GM21367 (cell line): Measurements from ENCODE around the gene LINS1.

Experiments
- ATAC-seq: cut with Tn5 transposase; IDR thresholded peaks from one replicate; pipeline ENCODE4 v1.9.1; 2021; ENCODE audit not compliant: unreplicated experiment

The LINS1 gene

DNA sequence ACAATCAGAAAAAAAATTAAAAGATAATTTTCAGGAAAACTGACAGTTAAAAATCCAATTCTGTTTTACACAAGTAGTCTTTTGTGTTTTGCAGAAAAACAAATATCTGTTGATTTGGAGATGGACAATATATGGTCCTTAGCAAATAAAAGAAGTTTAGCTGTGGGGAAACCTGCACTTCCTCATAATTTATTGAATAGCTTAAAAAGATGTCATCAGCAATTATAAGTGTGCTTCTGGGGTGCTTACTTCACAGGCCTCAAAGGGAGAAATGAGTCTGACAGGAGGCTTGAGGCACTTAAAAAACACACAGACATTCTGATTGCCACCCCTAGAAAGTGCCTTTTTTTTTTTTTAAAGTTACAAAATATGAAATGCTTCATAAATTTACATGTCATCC is 41.7 kb downstream of the LINS1 start:
- ATAC-seq, result no peak

DNA sequence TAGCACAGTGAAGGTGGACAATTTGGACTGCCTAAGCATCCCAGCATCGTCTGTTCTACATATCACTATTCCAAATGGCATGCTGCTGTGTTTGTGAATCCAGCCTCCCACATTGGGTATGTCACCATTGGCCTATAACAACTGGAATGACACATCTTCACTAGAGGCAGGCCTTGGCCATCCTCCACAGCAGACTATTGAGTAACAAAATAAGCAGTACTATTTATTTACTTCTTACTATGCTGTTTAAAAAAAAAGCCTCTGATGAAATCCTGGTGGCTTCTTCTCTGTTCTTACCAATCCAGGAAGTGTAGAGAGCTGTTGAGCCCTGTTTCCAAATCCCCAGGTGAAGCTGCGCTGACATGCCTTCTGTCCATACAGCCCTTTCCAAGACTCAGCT is 42.7 kb downstream of the LINS1 start:
- ATAC-seq, result no peak

DNA sequence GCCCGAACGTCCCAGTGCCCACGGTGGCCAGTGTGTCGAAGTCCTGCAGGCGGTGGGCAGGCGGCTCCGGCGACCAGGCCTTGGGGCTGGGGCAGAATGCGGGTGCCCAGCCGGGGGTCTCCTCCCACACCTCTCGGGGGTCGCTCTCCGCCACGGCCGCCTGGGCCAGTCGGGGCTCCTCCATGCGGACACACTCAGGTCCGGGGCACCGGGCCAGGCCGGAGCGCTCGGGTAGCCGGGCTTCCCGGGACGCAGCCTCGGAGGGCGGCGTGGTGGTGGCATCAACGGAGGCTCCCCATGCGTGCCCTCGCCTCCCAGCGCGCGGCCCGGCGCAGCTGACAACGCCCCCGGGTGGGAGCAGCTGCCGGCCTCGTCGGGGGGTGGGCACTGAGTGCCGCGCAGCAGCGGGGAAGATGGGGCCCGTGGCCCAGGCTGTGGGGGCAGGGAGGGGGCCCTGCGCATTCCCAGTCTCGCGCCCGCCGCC is 43.2 kb downstream of the LINS1 start:
- ATAC-seq, result no peak

DNA sequence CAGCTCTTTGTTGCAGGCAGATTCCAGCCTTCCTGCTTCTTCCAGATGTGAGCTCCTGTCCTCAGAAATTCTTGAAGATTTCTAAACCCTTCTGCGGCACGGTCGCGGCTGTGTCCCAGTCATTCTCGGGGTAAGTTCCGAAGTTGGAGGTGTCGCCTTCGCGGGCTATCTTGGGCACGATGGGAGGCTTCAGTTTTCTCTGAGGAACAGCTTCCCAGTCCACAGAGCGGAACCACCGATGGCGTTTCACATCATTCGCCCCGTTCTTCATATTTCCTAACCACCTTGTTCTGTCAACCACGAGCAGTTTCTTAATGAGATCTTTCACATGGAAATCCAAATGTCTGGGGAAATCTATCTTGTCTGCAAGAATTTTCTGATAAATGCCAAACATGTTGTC is 48.5 kb downstream of the LINS1 start:
- ATAC-seq, result no peak

DNA sequence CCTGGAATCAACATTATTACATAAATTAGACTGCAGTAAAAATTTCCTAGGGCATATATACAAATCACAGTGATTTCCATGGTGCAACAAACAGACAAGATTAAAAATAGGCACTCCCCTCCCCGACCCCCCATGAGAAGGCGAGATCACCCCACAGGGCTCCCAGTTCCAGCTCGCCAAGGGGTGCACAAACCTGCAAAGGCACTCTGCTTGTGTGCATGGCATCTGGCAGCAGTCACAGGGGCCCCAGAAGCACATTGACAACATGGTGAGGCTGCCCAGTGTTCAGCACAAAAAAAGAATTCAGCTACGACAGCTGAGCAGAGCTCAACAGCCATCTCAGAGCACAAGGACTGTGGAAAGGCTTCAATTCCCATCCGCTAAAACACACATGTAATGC is 54.0 kb downstream of the LINS1 start:
- no peak for ATAC-seq

DNA sequence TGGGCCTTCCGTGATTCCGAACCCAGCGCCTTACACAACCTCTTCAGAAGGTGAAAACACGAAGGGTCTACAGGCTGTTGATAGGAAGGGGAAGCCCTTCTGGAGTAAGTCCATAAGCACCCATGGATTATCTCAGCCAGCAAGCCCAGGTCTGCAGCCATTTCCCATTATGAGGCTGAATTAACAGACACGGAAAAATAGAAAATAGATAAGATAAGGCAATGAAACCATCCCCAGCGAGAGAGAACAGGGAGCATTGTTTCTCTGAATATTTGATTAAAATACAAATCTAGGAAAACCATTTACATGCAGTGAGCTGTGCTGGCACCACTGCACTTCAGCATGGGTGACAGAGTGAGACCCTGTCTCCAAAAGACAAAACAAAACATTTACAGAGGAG is 57.0 kb downstream of the LINS1 start:
- no peak for ATAC-seq

DNA sequence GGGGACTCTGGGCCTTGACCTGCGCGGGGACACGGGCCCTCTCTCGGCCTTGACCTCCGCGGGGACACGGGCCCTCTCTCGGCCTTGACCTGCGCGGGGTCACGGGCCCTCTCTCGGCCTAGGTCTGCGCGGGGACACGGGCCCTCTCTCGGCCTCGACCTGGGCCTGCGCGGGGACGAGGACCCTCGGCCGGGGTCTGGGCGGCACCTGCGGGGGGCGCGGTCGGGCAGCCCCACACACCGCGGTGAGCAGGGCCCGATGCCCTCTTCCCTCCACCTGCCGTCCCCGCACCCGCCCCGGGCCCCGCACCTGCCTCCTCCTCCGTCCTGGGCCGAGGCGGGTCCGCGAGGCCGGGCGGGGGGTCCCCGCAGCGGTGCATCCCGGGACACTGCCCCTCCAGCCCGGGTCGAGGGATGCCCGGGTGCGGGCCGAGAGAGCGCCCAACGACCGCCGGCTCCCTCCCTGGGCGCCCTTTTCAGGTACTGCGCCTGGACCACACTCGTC is 57.6 kb downstream of the LINS1 start:
- no peak for ATAC-seq

DNA sequence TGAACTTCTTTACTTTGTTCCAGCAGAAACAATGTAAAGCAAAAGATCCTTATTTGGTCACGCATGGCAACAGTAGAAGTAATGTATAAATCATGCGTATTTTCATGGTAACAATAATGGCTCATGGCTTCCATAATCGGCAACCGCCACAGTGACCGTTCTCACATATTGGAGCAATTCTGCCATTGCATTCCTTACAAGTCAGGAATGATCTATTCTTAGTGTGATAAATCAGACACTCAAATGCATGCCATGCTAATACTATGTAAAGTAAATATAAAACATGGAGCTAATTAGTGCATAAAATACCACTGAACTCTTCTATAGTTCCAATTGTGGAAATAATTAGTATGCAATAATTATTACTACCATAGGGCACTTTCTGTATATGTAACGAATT is 59.7 kb downstream of the LINS1 start:
- ATAC-seq, result no peak

DNA sequence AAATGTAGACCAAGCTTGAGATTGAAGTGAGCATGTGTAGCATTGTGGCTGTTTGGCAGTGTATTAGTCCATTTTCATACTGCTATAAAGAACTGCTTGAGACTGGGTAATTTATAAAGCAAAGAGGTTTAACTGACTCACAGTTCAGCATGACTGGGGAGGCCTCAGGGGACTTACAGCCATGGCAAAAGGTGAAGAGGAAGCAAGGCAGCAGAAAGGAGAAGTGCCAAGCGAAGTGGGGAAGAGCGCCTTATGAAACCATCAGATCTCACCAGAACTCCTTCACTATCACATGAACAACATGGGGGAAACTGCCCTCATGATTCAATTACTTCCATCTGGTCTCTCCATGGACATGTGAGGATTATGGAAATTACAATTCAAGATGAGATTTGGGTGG is 64.7 kb downstream of the LINS1 start:
- ATAC-seq, result peak; percentile 88

DNA sequence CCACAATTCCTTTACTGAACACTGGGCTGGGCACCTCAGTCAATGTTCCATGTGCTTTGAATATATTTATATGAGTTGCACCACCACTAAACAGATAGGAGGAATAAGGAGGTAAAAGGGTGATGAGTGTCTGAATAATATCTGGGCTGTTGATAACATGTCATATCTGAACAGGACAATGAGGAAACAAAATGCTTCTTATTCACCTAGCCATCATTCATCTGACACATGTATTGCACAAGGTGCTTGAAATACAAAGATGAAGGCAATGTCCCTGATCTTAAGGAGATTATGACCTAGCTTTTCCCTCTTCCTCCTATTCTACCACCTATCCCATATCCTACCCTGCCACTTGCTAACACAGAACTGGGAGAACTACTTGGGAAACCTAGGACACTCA is 65.3 kb downstream of the LINS1 start:
- ATAC-seq, result no peak

DNA sequence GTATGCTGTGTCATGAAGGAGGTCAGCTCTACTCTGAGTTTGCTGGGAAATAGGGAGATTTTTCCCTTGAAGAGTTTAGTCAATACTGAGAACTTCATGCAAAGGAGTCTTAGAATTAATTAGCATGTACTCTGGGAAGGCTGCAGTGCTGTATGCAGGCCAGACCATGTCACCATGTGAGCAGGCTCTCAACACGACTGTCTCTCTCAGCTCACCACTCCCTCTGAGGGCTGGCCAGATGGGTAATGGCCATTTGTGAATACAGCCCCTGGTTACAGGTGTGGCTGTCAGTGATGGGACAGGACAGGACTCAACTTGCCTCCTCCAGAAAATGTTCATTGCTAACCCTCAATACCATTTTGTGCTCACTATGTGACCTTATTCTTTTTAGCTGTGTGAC is 68.1 kb downstream of the LINS1 start:
- ATAC-seq, result no peak

DNA sequence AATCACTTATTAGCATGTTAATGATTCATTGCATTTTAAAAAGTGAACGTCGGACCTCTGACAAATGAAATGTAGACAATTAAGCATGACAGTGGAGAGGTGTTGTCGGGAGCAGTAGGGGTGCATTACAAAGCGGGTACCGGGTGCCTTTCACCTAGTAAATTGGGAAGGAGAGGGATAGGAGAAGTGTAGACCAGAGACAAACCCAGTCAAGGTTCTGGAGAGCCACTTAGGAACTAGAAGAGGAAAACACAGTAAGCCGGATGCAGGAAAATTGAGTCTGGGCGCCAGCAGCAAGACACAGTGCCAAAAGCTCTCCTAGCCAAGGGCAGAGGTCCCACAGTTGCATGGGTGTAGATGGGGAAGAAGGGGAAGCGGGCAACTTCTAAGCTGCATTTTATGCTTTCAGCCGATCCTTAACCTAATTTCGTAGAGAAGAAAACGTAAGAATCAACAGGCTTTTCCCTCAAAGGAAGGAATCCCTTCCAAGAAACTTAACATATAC is 70.1 kb downstream of the LINS1 start:
- no peak for ATAC-seq

DNA sequence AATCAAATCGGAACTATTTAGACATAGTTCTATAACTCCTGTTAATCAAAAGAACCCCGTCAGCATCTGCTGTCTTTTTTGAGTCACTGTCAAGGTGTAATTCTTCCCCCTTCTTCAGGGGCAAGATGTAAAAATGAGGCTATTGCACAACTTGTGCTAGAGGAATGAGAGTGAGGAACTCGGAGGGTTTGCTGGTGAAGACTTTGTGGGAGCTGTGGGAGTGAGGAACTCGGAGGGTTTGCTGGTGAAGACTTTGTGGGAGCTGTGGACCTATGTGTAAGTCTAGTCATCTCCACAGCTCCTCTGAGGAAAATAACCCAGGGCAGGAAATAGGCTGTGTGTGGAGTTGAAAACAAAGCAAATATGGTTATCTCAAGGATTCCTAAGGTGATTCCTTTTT is 70.8 kb downstream of the LINS1 start:
- no peak for ATAC-seq

DNA sequence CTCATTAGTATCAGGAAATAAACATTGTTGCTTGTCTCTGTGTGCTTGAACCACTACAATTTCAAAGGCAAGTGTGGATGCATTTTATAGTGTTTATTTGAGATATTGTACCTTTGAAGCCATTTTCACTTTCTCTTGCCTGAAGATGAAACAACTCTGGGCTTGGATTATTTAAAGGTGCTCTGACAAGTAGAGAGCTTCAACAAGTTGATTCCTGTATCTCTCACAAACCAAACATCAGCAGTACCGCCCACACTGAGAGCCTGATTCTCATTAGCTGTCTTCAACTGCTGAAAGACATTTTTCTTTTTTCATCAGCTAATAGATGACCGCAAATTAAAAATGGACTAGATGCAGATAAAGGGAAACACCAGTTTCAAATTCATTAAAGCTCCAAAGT is 72.4 kb downstream of the LINS1 start:
- no peak for ATAC-seq

DNA sequence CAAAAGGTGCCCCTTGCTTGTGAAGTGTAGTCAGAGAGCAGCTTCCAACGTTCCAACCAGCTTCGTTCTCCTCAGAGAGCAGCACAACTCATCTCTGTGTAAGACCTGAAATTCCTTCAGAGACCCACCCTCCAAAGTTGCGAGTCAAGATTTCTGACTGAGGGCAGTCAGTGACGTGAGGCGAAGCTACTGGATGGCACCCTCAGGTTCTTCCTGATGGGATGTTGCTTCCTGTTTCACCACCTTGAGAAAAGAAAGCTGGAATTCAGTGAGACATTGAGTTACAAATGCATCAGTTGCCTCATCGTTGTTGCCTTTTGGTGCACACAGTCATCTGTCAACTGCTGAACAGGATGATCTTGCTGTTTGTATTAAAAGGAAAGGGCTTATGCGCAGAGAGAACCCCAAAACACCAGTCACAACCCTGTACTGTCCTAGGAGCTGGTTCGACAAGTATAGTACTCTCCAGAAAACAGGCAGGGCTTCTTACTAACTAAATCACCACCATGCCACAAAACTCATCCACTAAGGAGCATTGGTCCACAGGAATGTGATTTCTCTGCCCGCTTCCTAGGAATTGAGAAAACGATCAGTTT is 73.1 kb downstream of the LINS1 start, which contains the start of gene CERS3:
Gene CERS3, minus strand, starts transcription at position 118 of the 596 bp plus-strand sequence. CDS start 27,101 bp downstream, outside the sequence.
- ATAC-seq, result no peak

DNA sequence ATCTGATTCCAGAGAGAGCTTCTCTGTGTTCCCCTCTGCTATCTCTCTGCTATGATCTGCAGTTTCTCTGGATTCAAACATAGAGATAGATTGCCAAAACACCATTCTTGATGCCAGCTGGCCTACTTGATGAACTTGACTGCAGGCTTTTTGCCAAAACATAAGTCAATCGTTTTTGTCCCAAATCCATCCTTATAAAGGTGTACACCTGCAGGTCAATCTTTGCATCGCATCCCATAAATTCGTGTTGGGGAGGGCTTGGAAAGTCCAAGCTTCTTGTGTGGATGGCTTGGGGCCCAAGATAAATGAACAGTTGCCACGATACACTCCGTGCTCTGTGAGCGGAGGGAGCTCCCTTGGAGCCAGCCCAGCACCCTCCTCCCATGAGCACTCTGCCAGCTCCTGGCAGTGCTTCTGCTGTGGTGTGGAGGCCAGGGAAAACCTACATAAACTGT is 75.9 kb downstream of the LINS1 start:
- ATAC-seq, result no peak

DNA sequence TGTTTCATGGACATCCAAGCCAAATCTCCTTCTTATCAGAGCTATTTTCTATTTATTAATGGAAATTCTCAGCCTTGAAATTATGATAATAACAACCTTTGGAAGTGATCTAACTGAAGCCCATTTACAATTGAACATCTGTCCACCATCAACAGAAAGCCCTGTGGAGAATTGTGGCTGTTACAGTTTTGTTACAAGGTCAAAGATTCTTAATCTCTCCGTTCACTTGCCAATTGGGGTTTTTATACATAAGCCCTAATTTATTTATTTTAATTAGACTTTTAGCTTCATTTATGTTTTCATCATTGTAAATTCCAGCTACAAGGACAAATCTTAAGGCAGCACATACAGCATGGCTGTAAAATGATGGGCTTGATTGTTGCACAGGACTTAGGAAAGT is 76.5 kb downstream of the LINS1 start:
- no peak for ATAC-seq

DNA sequence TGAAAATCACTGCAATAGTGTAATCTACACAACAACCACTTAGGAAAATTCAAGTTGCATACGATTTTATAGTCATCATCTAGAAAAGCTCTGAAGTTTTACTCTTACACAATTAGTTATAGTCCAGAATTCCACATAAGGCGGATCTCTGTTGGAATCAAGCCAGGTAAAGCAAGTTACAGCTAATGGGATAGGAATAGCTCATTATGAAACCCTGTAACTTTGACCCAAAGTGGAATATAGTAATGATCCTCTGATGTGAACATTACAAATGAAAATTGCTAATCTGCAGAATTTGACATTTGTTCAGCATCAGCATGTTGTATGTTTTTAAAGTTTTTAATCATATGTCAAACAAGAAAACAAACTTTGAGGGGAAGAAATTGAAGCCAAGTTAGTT is 77.7 kb downstream of the LINS1 start:
- no peak for ATAC-seq

DNA sequence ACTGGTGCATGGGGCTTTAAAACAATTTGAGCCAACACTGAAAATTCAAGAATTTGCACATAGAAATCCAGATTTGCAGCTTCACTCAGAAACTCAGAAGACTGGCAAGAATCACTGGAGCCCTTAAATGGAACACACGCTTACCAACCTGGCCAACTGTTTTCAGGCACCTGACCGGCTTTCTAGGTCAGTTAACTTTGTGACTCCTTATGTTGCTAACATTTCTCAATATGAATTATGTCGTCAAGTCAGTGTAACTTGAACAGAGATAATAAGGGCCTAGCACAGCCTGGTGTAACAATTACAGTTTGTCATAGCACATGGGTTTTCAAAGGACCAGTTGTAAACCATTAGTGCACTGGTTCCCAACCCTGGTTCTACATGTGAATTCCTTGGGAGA is 80.1 kb downstream of the LINS1 start:
- no peak for ATAC-seq

DNA sequence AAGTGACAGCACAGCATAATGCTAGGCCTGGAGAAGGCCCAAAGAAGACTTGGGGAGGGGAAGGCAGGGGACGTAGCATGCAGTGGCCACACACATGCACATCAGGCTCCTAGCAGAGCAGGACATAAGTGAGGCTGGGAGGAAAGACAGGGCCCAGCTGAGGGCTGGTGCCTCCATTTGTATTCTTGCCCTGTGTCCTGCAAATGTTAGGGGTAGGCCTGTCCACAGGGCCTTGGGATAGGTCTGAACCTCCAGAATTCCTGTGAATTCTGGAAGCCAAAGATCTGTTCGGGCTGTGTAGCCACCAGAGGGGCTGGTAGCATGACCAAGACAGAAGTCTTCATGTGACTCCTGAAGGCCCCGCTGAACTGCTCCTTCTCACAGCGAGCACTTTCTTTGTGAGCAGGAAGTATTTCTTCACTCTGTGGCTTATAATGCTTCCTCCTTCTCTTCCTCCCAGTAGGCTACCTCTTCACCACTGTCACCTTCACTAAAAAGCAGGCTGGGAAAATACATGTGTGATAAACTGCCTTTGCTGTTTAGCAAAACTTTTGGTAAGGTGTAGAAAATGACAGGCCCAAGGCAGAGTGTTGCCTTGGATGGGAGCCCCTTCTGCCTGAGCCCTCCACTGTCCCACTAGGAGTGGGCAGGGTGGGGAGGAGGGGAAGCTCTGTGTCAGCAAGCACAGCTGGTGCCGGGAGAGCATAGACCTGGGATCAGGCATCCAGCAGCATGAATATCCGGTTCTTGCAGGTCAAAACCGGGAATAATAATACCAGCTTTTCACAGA is 81.7 kb downstream of the LINS1 start:
- ATAC-seq, result no peak

DNA sequence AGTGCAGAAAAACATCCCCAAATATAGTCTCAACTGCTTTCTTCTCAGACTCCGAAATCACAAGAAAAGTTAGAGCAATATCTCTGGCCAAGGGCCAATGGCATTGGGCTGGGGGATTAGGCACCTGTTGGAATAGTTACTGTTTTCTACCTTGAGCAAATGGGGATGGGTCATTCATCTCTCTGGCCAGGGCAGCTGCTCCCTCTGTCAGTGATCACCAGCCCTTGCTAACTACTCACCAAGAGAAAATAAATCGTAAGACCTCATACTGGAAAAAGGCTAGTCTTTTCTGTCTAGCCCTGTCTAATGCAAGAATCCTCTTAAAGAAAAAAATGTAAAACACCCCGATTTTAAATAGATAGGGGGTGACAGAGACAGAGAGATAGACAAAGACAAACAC is 84.1 kb downstream of the LINS1 start:
- no peak for ATAC-seq
